ENCODE measurements around the gene TMC5. TPM values are rescaled to one million over a fixed set of nuclear protein-coding genes. Genes with fewer than 3 reads are reported as not detected.

Gene TMC5
- total RNA-seq, 1 experiment from 2014 or later = 1.2 TPM

GRCh38 chr16:19468300-19468699, 50.6 kb downstream of the TMC5 start:
- no peaks in the 10 kb centered on the region for H3K23me2 ChIP-seq (ENCODE audit: insufficient read length, low read depth, low read length, poor library complexity, severe bottlenecking)
- no peak overlapping the region for H3K23ac ChIP-seq (ENCODE audit: insufficient read length, low read depth, low read length)
- H3K27ac Mint-ChIP-seq = peak overlapping the region in 1 of 3 experiments; percentile 85; a peak in 1 of 7 replicates
- H2BK20ac ChIP-seq (ENCODE audit: low read depth, low read length, poor library complexity, severe bottlenecking) = no peak overlapping the region
- H3K4me3 Mint-ChIP-seq = no peak overlapping the region
- no peak overlapping the region for H2BK12ac ChIP-seq (ENCODE audit: insufficient read length, low read depth, low read length)
- H3K9me3 Mint-ChIP-seq = peaks cover 16 to 17% of the 10 kb centered on the region in 2 experiments
- no peaks in the 10 kb centered on the region; the same call in 1 of the 2 replicates for H3K27me3 Mint-ChIP-seq (ENCODE audit: low read depth)
- no peak overlapping the region for H2BK5ac ChIP-seq (ENCODE audit: insufficient read length, low read length)
- H3K79me2 ChIP-seq (ENCODE audit: insufficient read depth, low read length) = no peaks in the 10 kb centered on the region
- H4K8ac ChIP-seq (replicated peaks; ENCODE audit: insufficient read length, low read depth, low read length) = no peak overlapping the region
- no peak overlapping the region for H4K91ac ChIP-seq (ENCODE audit: insufficient read length, low read depth, low read length)
- TF ChIP-seq CTCF (conservative IDR thresholded peaks at IDR 0.05) = no peak
- H2BK15ac ChIP-seq (ENCODE audit: low read depth, low read length) = no peak overlapping the region
- H4K20me1 ChIP-seq (ENCODE audit: control insufficient read depth, insufficient read depth, insufficient read length) = no peaks in the 10 kb centered on the region
- no peak overlapping the region for H3T11ph ChIP-seq (ENCODE audit: low read length)
- no peaks in the 10 kb centered on the region for H3K9me3 ChIP-seq (ENCODE audit: control insufficient read depth, low read depth, low read length)
- H2BK120ac ChIP-seq (ENCODE audit: low read depth, low read length, poor library complexity, severe bottlenecking) = no peak overlapping the region
- H2AFZ ChIP-seq (ENCODE audit: low read length) = no peak overlapping the region
- no peak overlapping the region for H3K4me2 ChIP-seq (ENCODE audit: insufficient read depth, insufficient read length, low read length)
- no peak overlapping the region for H3K4ac ChIP-seq (ENCODE audit: low read depth, low read length)
- DNase-seq = no peak
- H3K4me1 Mint-ChIP-seq = no peaks in the 10 kb centered on the region
- peaks cover 16 to 23% (median 18%) of the 10 kb centered on the region in 3 experiments for H3K36me3 Mint-ChIP-seq (ENCODE audit: insufficient read depth in 1 of 3, low read depth in 3 of 3)
- no peaks in the 10 kb centered on the region for H3K4me1 ChIP-seq (ENCODE audit: insufficient read depth, low read length)
- no peak overlapping the region for H3K14ac ChIP-seq (ENCODE audit: insufficient read depth, low read length)
- no peak overlapping the region for H4K5ac ChIP-seq (ENCODE audit: insufficient read length, low read depth, low read length)
- no peak overlapping the region for H3K18ac ChIP-seq (ENCODE audit: insufficient read length, low read depth, low read length)
- H3K56ac ChIP-seq (ENCODE audit: insufficient read length, low read depth, low read length) = no peak overlapping the region
- no peaks in the 10 kb centered on the region for H3K27me3 ChIP-seq (ENCODE audit: insufficient read depth, low read length)
- H3K9ac ChIP-seq (ENCODE audit: extremely low read depth, insufficient read length, low read length) = no peak overlapping the region
- H3K27ac ChIP-seq (ENCODE audit: insufficient read length, low read depth, low read length) = no peak overlapping the region
- WGBS (ENCODE audit: extremely low coverage, insufficient read length, low lambda C conversion rate) = no CpG with 5 or more reads among the region's 3 CpGs
- no peak overlapping the region for H2AK5ac ChIP-seq (ENCODE audit: insufficient read length, low read length)
- H3K79me1 ChIP-seq (ENCODE audit: insufficient read depth, low read depth, low read length, poor library complexity, severe bottlenecking) = no peaks in the 10 kb centered on the region
